ENCODE measurements around the gene TNPO3. TPM values are rescaled to one million over a fixed set of nuclear protein-coding genes. Genes with fewer than 3 reads are reported as not detected.
"Not testable (repeated sequence)": the region's sequence is repeated elsewhere in the genome, so short reads cannot be mapped to it uniquely, and the experiment has no call there.

Gene TNPO3
- total RNA-seq, 1 donor from 2014 or later: 40.5 TPM

GRCh38 chr7:129072479-129073011, 17.6 kb upstream of the TNPO3 start:
- peak in 1 of 2 donors; percentile 29 for DNase-seq (ENCODE audit: low read depth in 2 of 2)

DNA sequence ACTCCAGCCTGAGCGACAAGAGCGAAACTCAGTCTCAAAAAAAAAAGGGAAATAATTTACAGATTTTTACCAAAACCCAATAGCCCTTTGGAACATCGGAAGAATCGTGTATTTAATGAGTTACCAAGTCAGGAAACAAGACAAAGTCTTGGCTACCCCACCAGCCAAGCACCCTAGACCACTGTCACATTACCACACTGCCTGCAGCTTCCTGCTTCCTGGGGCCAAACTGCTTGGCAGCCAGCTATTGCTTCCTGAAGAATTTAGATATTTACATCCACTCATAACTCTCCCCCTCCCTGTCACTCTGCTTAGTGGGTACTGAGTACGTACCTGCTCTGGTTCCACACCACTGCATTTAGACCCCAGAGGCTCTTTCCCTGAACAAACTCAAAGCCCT, 14.1 kb upstream of the TNPO3 start:
- DNase-seq (ENCODE audit: low read depth in 2 of 2): no peak

- no peak for DNase-seq (ENCODE audit: low read depth in 2 of 2)
Measured at GRCh38 chr7:129067943-129068548, 13.1 kb upstream of the TNPO3 start.

GRCh38 chr7:129067132-129067561, 12.2 kb upstream of the TNPO3 start:
- not testable (repeated sequence) for DNase-seq (ENCODE audit: low read depth in 2 of 2)

DNA sequence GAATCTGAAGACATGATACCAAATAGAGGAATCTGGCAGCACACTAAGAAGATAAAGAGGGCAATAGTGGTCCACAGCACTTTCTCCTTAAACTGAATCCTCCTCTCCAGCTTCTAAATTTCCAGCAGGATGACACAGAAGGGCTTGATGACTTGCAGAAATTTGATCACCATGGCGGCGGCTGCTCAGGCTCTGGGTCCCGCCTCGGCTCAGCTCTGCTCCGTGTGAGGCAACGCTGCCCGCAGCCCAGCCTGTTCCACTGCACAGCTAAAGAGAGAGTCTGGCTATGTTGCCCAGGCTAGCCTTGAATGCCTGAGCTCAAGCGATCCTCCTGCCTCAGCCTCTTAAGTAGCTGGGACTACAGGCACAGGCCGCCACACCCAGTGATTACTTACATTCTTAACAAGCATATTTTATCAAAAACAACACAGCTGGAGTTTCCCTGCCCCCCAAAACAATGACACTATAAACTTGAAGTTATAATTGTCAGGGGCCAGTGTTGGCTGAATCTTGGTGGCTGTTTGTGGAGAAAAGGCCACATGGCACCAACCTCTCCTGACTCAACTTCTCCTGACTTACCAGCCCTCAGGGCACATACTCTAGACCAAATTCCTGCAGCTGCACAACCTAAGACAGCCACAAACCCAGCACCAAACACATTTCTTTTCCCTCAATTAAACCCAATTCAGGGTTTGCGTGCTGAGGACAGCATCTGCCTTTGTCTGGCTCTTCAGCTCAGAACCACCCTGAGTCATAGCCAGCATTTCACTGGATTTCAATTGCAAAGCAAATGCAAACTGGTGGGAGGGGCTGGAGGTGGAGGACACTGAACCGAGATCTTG, 11.6 kb upstream of the TNPO3 start:
- peak in 1 of 2 donors; percentile 9 for DNase-seq (ENCODE audit: low read depth in 2 of 2)

GRCh38 chr7:129055861-129056464, 1.1 kb upstream of the TNPO3 start:
- no peak for DNase-seq (ENCODE audit: low read depth in 2 of 2)

- no peak for DNase-seq (ENCODE audit: low read depth in 2 of 2)
Measured at GRCh38 chr7:129055294-129055816, 444 bp upstream of the TNPO3 start.

DNA sequence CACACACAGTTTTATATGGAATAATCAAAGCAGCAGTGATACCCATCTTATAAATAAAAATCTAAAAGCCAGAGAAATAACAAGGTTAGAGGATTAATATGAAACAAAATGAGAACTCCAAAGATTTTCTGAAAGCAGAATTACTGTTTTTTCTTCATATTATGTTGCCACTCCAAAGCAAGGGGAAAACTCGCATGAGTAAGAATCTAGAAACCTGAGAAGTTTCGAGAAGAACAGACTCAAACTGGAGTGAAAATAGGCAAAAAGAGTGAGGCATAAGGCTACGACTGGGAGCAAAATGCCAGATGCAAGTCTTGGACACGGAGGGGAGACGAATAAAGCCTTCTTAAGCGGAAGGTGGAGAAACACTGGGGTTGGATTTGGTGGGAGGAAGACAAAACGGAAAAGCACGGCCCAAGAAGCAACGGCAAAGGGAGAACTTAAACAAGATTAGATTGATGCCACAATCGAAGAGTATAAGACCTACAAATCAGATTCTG, 923 bp downstream of the TNPO3 start:
- DNase-seq (ENCODE audit: low read depth in 2 of 2): peak; percentile 11 to 32

GRCh38 chr7:129052441-129052840, 2.5 kb downstream of the TNPO3 start:
- DNase-seq (ENCODE audit: low read depth in 2 of 2): no peak

- not testable (repeated sequence) for DNase-seq (ENCODE audit: low read depth in 2 of 2)
Measured at GRCh38 chr7:129051459-129051858, 3.5 kb downstream of the TNPO3 start.

- DNase-seq (ENCODE audit: low read depth in 2 of 2): no peak
Measured at GRCh38 chr7:129047761-129048160, 7.2 kb downstream of the TNPO3 start.

DNA sequence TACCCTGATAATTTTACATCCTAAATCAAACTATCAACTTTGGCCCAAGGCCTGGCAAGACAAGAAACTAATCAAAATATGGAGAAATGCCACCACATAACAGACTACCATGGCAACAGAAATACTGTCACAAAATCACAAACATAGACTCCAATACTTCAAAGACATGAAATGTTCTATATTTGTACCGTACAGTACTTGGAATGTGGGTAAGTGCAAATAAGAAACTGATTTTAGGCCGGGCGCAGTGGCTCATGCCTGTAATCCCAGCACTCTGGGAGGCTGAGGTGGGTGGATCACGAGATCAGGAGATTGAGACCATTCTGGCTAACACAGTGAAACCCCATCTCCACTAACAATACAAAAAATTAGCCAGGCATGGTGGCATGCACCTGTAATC, 9.2 kb downstream of the TNPO3 start:
- no peak for DNase-seq (ENCODE audit: low read depth in 2 of 2)

- DNase-seq (ENCODE audit: low read depth in 2 of 2): no peak
Measured at GRCh38 chr7:129043012-129043411, 11.9 kb downstream of the TNPO3 start.

DNA sequence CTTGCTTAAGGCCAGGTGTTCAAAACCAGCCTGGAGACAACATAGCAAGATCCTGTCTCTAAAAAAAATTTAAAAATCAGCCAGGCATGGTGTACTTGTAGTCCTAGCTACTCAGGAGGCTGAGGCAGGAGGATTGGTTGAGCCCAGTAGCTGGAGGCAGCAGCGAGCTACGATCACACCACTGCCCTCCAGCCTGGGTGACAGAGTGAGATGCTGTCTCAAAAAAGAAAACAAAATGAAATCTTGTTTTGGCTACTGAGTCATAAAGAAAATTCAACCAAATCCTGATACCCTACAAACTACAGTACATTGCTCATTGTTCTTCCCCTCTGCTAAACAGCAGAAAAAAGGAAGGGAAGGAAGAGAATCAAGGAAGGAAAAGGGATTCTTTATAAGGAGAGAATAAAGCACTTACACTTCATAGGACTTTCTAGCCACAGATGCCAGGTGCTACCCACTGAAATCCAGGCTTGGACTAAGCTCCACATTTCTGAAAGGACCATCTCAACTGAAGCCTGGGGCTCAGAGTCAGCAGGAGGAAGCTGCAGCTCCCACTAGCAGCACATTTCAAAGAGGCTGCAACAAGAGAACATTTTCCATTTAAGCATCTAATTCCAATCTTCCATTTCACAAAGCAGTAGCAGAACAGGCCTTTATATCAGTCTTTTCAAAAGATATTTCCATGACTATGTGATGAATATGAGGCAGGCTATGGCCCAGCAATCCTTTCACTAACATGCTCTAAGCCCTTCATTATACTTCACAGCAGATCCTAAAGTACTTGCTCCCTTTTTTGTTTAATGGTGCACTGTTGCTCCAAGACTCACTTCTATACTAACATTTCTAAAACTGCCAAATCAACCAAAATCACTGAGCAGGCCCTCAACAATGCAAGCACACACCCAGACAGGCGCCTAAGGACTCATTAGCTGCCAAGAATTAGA, 13.5 kb downstream of the TNPO3 start:
- no peak for DNase-seq (ENCODE audit: low read depth in 2 of 2)

DNA sequence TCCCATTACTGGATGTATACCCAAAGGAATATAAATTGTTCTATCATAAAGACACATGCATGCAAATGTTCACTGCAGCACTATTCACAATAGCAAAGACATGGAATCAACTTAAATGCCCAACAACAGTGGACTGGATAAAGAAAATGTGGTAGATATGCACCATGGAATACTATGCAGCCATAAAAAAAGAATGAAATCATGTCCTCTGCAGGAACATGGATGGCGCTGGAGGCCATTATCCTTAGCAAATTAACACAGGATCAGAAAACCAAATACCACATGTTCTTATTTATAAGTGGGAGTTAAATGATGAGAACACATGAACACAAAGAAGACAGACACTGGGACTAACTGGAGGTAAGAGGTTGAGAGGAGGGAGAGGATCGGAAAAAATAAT, 16.4 kb downstream of the TNPO3 start:
- DNase-seq (ENCODE audit: low read depth in 2 of 2): not testable (repeated sequence)

DNA sequence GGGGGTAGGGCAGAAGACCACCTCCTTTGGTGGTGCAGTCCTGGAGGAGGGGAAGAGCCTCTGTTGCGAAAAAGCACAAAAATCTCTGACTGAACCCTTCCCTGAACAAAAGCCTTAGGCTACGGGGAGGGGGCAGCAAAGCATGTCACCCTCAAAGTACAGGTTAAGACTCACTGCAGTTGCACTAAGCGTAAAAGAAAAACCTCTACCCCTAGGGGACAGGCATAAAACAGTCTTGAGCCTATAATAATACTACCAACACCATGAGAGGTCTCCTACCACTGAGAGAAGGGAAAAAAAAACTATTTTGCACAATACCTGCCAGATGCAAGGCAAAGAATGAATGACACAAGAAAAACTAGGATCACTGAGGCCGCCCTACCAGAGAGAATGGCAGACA, 17.3 kb downstream of the TNPO3 start:
- DNase-seq (ENCODE audit: low read depth in 2 of 2): no peak

GRCh38 chr7:129032017-129032416, 22.9 kb downstream of the TNPO3 start:
- no peak for DNase-seq (ENCODE audit: low read depth in 2 of 2)

DNA sequence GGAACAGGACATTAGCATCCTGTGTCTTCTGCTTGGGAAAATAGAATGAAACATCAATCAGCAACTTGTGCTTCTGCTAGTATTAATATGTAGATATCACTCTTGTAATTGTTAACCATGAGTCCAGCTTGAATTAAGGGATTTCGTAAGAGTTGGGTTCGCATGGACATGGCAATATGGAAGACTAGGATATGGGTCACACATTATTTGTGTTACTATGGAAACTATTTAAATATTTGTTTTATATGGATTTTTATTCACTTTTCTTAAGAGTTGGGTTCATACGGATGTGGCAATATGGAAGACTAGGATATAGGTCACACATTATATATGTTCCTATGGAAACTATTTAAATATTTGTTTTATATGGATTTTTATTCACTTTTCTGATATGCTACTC, 24.5 kb downstream of the TNPO3 start:
- DNase-seq (ENCODE audit: low read depth in 2 of 2): no peak

DNA sequence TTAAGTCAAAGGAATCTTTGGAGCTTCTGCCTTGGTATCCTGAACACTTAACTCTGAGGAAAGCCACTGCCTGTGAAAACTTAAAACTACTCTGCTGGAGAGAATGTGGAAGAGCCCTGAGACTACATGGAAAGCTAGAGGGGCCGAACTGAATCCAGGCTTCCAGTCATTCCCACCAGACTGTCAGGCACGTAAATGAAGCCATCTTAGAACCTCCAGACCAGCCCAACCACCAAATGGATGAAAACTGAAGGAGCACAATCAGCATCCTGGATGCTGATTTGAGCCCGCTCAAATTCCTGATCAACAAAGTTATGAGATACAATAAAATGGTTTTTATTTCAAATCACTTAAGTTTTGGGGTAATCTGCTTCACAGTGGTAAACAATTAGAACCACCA, 30.8 kb downstream of the TNPO3 start:
- no peak for DNase-seq (ENCODE audit: low read depth in 2 of 2)

DNA sequence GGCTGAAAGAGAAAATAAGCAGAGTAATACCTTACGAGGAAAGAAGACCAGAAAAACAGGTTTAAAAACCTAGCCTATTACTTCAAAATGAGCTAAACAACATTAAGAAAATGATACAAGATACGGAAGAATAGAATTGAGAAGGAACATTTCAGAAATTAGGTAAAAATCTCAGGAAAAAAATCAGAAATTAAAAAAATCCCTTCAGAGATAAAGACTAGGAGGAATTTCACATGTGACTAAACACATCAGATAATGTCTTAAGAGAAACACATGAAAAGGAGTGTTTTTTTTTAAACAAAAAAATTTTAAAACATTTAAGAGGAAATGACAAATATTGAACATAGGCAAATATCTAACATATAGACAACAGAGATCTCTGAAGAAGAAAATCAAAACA, 33.3 kb downstream of the TNPO3 start:
- no peak for DNase-seq (ENCODE audit: low read depth in 2 of 2)

Data from lung microvascular endothelial cell (primary cell).